Measurements from ENCODE around the gene THBS2.

DNA sequence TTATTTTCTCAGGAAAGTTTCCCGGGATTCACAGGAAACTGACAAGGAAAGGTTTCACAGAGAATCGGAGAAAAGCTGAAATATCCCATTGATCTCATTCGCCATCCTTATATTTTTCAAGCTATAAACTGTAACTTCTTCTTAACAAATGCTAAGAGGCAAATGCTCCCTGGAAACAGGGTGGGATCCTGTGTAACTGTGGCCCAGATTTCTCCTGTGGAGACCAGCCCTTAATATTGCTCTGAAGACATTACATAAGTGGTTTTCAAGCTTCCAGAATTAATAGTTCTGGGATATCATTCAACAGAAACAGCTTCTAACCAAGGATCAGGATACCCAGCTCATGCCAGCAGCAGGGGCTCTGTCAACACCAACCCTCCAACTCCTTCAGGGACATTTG lies 69.2 kb downstream of the THBS2 start:
- TF ChIP-seq, protein P1, sequence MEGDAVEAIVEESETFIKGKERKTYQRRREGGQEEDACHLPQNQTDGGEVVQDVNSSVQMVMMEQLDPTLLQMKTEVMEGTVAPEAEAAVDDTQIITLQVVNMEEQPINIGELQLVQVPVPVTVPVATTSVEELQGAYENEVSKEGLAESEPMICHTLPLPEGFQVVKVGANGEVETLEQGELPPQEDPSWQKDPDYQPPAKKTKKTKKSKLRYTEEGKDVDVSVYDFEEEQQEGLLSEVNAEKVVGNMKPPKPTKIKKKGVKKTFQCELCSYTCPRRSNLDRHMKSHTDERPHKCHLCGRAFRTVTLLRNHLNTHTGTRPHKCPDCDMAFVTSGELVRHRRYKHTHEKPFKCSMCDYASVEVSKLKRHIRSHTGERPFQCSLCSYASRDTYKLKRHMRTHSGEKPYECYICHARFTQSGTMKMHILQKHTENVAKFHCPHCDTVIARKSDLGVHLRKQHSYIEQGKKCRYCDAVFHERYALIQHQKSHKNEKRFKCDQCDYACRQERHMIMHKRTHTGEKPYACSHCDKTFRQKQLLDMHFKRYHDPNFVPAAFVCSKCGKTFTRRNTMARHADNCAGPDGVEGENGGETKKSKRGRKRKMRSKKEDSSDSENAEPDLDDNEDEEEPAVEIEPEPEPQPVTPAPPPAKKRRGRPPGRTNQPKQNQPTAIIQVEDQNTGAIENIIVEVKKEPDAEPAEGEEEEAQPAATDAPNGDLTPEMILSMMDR (conservative IDR thresholded peaks at IDR 0.05; ENCODE audit: low read length): no peak
- no peak for TF ChIP-seq EZH2phosphoT487 (IDR thresholded peaks at IDR 0.05; ENCODE audit: borderline replicate concordance)
